ENCODE measurements around the gene TCEANC.
"Not testable (repeated sequence)": the region's sequence is repeated elsewhere in the genome, so short reads cannot be mapped to it uniquely, and the experiment has no call there.

TCEANC gene

DNA sequence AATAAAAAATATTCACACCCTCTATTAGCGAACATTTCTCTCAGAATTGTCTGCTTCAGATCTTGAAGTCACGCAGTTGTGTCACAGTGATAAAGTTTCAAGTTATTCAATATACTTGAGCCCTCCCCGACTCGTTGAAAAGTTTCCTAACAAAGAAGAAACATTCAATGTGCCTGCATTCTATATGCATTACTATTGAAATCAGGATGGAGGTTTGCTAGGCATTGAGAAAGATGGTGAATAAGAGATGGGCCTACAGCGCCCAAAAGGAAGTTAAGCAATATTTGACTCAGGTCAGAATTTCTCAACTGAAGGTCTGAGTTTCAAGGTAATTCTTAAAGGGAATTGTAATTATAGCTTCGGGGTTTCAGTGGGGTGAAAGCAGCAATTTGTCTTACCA, 6.1 kb downstream of the TCEANC start:
- no peak for DNase-seq

DNA sequence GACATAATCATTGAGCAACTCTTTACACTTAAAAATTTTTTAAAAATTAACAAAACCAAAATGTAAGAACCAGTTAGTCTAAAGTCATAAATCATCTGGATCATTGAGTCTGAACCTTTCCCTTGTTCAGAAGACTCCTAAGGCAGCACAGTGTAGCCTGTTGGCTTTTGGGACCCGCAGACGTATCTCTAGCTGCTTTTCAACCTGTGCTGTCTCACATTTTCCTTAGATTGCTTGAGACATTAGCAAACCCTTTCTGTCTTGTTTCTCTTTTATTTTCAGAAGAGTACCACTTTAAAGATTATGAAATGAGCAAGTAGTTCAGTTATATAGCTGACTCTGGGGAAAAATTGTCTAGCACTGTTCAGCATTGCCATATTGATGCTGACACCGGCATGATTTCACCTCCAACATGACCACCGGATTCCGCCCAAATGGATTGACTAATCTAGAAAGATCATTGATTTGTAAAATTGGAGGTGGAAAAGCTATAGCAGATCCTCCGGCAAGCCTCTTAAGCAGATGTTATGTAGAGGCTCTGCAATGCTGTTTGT, 8.9 kb downstream of the TCEANC start:
- no peak for DNase-seq

GRCh38 chrX:13662355-13662791, 9.4 kb downstream of the TCEANC start:
- DNase-seq: no peak

GRCh38 chrX:13664020-13664419, 11.1 kb downstream of the TCEANC start:
- no peak for DNase-seq

DNA sequence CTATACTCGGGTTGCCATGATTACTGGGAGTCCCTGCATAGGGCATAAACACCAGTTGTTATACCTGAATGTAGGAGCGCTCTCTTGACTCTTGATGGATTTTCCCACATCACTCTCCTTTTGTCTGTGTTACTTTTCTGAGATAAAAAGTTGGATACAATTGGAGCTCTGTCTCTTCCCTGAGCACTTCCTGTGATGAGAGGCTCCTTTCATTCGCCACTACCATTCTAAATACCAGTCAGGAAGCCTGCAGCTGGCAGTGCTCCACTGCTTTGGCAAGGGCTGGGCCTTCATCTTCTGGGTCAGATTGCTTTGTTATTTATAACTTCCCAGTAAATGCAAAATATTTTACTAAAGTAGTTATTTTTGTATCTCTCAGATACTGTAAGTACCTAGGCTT, 13.9 kb downstream of the TCEANC start:
- DNase-seq: no peak

DNA sequence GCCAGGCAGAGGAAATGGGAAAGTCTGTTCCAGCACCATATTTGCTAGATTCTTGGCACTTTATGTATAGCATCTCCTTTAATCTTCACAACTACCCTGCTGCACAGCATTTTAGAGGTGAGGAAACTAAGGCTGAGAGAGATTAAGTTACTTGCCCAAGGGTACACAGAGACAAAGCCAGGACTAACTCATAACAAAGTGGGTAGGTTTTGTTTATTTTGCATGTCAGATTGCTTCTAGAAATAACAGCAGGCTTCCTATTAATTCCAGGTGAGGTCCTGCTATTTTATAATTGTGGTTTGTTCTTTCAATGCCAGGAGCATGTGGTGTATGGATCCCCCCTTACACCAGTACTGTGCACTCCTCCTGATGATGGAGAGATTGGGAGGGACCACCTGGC, 15.0 kb downstream of the TCEANC start:
- DNase-seq: no peak

DNA sequence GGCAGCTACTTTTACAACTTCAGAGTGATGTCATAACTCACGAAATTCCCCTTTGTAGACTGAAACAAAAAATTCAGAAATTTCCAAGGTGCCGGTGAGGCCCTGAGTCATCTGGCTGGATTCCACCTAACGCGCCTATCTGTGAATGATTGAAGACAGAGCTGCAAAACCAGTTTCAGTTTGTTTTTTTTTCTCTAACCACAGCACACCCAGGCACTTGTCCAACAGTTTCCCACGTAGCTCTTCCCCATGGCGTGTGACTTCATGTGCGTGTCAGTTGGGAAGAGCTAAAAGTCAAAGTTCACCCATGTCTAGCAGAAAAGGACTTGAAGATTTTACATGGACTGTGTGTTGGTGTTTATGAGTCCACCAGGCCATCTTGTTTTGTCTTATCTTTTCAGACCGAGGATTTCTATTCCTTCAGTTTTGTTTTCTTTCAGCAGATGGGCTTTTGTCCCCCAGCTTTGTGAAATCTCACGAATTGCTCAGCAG, 16.4 kb downstream of the TCEANC start:
- DNase-seq: no peak

DNA sequence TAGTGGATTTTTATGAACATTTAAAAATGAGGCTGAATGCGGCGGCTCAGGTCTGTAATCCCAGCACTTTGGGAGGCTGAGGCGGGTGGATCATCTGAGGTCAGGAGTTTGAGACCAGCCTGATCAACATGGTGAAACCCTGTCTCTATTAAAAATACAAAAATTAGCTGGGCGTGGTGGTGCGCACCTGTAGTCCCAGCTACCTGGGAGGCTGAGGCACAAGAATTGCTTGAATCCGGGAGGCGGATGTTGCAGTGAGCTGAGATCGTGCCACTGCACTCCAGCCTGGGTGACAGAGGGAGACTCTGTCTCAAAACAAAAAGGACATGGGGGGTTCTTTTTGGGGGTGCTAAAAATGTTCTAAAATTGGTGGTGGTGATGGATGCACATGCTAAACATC, 16.8 kb downstream of the TCEANC start:
- DNase-seq: not testable (repeated sequence)

GRCh38 chrX:13670197-13670596, 17.3 kb downstream of the TCEANC start:
- DNase-seq: no peak

DNA sequence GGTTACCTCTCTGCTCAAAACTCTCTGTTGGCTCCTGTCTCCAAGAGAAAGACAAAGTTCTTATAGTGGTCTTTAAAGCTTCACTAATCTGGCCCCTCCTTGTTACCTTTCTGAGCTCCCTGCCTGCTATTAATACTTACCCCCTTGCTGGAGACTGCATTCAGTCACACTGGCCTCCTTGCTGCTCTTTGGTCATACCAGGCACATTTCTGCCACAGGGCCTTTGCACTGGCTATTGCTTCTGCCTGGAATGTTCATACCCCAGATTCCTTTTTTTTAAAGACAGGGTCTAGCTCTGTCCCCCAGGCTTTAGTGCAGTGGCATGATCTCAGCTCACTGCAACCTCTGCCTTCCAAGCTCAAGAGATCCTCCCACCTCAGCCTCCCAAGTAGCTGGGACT, 20.1 kb downstream of the TCEANC start:
- DNase-seq: no peak

DNA sequence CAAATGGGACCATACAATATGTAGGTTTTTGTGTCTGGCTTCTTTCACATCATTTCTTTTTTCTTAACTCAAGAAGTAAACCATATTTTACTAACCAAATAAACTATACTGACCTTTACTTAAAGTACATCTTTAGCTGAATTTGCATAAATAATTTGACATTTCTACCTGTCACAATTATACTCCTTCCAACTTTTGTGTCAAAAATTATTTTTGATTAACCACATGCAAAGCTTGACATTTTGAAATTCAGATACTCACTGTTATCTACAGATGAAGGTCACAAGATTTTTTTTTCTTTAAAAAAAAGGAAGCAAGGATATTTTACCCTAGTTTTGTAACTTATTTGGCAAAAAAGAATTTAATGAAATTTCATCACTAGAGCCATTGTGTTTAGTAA, 23.9 kb downstream of the TCEANC start:
- no peak for DNase-seq

- not testable (repeated sequence) for DNase-seq
Observed at GRCh38 chrX:13679700-13680099, 26.8 kb downstream of the TCEANC start.

- DNase-seq: no peak
Observed at GRCh38 chrX:13681595-13681994, 28.7 kb downstream of the TCEANC start.

- DNase-seq: no peak
Observed at GRCh38 chrX:13684361-13684760, 31.4 kb downstream of the TCEANC start.

GRCh38 chrX:13685126-13685763, 32.3 kb downstream of the TCEANC start:
- no peak for DNase-seq

DNA sequence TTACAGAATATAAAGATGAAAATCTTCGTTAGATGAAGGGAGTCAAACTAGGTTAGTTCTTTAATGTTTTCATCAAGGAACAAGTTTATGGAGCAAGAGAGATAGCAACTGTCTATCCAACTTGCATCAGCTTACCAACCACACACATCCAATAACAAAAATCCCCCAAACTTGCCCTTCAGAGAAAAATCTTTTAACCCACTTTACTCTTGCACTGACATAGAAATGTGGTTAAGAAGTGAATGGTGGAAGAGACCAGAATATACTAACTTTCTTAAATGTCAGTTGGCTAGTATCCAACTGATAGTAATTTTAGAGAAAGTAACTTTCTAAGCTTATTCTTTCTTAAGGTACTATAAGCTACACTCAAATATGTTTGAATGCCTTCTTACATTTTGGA, 34.3 kb downstream of the TCEANC start:
- DNase-seq: no peak

DNA sequence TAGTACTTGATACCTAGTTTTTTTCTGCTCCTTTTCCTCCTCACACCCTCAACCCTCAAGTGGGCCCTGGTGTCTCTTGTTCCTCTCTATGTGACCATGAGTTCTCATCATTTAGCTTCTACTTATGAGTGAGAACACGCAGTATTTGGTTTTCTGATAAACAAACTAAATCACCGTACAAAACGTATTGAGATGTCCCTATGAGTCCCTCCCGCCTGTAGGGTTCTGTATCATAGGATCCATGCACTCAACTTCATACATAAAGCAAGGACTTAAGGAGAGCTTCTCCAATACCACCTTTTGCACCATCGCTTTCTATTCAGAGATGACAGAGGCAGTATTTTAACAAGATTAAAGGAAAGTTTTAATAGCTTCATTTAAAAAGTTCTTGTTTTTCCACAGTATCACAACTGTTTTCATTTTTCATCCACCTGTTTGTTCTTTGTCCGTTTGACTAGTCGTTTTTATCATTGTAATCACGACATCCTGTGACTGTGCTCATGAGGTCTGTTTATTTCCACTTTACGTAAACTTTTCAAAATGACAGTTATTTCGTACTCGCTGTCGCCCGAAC, 35.5 kb downstream of the TCEANC start:
- DNase-seq: no peak

DNA sequence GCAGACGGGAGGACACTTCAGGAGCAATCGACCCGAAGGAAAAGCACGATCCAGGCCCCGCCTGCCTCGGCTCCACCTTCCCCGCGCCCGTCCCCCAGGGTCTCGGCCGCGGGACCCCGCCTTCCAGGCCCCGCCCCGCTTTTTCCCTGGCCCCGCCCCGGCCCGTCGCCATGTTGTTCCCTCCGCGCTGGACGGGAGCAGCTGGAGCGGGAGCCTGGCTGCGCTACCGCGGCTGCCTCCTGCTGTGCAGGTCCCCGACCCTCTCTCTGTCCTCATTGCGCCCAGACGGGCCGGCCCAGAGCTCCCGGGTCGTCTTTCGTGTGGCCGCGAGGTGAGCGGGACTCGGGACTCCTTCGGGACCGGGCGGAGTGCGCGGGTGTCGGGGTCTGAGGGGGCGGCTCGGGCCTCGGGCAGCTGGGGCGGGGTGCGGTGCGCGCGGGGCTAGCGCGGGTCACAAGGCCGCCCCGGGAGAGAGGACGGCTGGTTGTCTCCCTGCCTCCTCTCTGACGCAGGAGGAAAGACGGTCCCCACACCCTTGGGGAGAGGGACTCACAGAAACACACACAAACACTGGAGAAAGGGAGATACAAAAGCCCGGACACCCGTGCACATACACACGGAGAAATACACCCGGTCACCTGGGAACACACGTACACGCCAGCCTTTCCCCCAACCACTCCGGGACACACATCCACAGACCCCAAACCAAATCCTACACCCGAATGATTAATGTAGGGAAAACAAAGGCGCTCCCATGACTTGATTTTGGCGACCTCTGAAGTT, 36.2 kb downstream of the TCEANC start, which contains the start of gene RAB9A:
TSS of gene RAB9A (plus strand) at position 171 of the 783 bp plus-strand sequence. CDS start 19,619 bp downstream, outside the sequence.
- DNase-seq: peak; percentile 84

DNA sequence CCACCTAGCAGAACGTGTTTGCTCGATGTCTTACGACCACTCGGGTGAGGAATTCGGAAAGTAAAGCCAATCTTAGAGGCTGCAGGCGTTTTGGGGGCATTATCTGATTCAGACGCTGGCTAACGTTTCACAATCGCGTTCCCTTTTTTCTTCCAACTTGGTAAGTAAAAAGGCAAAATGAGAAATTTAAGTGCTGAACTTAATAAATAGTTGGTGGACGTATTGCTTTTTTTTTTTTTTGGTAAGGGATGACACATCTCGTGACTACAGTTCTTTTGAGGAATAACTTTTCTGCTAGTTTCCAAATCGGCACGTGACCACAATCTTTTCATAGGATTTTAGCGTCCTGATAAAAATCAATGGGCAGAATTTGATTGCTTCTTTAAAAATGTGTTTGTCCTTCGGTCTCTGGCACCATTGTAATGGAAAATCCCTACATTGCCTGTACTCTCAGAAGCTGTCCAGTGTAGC, 36.8 kb downstream of the TCEANC start:
- DNase-seq: no peak

GRCh38 chrX:13690836-13691235, 37.9 kb downstream of the TCEANC start:
- no peak for DNase-seq

DNA sequence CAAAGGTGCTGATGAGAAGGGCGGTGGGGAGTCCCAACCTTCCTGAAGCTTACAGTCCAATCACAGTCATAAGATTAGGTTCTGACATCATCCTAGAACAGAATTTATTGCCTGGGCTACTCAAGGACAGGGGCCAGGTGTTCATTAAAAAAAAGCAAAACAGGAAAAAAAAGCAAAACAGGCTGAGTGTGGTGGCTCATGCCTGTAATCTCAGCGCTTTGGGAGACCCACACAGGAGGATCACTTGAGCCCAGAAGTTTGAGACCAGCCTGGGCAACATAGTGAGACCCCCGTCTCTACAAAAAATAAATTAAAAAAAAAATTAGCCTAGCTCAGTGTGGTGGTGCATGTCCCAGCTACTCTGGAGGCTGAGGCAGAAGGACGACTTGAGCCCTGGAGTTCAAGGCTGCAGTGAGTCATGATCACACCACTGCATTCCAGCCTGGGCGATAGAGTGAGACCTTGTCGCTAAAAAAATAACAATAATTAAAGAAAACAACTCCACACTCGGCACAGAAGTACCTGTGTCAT, 39.0 kb downstream of the TCEANC start:
- no peak for DNase-seq

DNA sequence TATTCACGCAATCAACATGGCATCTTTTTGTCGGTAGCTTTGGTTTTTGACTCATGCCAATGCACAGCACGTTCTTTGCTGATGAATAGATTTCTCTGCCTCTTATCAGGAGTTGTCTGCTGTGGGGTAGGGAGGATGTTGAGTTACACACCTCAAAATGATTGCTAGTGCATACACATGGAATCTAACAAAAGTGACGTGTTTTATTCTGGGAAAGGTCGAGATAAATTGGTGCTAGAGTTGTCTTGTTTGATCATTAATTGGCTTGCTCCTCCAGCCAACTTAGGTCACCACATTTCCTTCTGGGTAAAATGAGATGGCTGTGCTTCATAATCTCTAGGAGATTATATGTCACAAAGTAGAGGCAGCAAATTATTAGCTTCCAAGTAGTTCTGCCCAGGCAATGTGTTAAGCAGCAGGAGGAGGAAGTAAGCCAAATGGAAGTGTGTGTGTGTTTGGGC, 39.9 kb downstream of the TCEANC start:
- no peak for DNase-seq

- DNase-seq: no peak
Observed at GRCh38 chrX:13693341-13693961, 40.5 kb downstream of the TCEANC start.

Data from activated CD4-positive, CD25-positive, alpha-beta regulatory T cell treated with anti-CD3 and anti-CD28 coated beads, Interleukin-2, amount 50 U/mL, for 72 hours (primary cell).